ENCODE measurements around the gene ADAM19.

DNA sequence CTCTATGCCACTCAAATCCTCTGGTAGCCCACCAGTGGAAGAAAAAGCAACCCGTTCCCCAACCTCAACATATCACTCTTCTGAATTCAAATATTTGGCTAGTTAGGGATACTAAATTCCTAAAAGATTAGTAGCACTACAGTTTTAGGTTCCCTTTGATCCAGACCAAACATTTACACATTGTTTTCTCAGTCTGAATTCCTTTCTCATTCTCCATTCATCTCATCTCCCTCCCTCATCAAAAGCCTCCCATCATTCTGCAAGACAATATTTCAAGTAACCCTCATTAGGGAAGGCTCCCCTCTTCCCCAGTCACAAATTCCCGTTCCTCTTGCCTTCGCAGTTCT is 26.3 kb downstream of the ADAM19 start:
- no peak for TF ChIP-seq POLR2A (IDR thresholded peaks at IDR 0.05)
- TF ChIP-seq, protein P1, sequence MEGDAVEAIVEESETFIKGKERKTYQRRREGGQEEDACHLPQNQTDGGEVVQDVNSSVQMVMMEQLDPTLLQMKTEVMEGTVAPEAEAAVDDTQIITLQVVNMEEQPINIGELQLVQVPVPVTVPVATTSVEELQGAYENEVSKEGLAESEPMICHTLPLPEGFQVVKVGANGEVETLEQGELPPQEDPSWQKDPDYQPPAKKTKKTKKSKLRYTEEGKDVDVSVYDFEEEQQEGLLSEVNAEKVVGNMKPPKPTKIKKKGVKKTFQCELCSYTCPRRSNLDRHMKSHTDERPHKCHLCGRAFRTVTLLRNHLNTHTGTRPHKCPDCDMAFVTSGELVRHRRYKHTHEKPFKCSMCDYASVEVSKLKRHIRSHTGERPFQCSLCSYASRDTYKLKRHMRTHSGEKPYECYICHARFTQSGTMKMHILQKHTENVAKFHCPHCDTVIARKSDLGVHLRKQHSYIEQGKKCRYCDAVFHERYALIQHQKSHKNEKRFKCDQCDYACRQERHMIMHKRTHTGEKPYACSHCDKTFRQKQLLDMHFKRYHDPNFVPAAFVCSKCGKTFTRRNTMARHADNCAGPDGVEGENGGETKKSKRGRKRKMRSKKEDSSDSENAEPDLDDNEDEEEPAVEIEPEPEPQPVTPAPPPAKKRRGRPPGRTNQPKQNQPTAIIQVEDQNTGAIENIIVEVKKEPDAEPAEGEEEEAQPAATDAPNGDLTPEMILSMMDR (IDR thresholded peaks at IDR 0.05) = no peak
